HL-60 (cell line): ENCODE measurements around the gene BLOC1S5.

Source experiments
- DNase-seq, 2 experiments: peaks; one replicate each; pipeline ENCODE4 v3.0.0-alpha.2; 2010 to 2020; ENCODE audit warnings: low read depth in 1 of 2, low spot score in 1 of 2
- H3K27ac ChIP-seq: fragments of 250-450 bp; sonication (Bioruptor Pico); replicated peaks from 2 replicates; pipeline ENCODE4 v1.5.1; 2020; ENCODE audit warnings: mild to moderate bottlenecking, moderate library complexity
- H3K27me3 ChIP-seq: fragments of 250-450 bp; sonication (Bioruptor Pico); 2 replicates; pipeline ENCODE4 v1.5.1; 2021; ENCODE audit warnings: mild to moderate bottlenecking, moderate library complexity; ENCODE audit not compliant: insufficient read depth, poor library complexity, severe bottlenecking
- H3K4me3 ChIP-seq: replicated peaks from 2 replicates; pipeline ENCODE4 v1.5.1; 2011; ENCODE audit warnings: mild to moderate bottlenecking, control low read depth, low read length; ENCODE audit not compliant: insufficient read depth
- GABPA ChIP-seq: IDR thresholded peaks from 2 replicates; pipeline ENCODE4 v1.6.1; 2012; ENCODE audit warnings: low read depth
- POLR2AphosphoS5 ChIP-seq: IDR thresholded peaks from 2 replicates; pipeline ENCODE4 v1.6.1; 2012; ENCODE audit warnings: low read depth
- SPI1 ChIP-seq: IDR thresholded peaks from 2 replicates; pipeline ENCODE4 v1.6.1; 2012; ENCODE audit warnings: low read depth, mild to moderate bottlenecking, borderline replicate concordance
- TF ChIP-seq, protein P1 (sequence below): IDR thresholded peaks from one replicate; pipeline ENCODE4 v1.5.1; 2011; ENCODE audit warnings: low read length, control low read depth, inconsistent platforms; ENCODE audit not compliant: insufficient read depth
- TF ChIP-seq, protein P2 (sequence below): IDR thresholded peaks from 2 replicates; pipeline ENCODE4 v1.6.1; 2012; ENCODE audit warnings: low read depth; ENCODE audit not compliant: insufficient replicate concordance

BLOC1S5 gene

DNA sequence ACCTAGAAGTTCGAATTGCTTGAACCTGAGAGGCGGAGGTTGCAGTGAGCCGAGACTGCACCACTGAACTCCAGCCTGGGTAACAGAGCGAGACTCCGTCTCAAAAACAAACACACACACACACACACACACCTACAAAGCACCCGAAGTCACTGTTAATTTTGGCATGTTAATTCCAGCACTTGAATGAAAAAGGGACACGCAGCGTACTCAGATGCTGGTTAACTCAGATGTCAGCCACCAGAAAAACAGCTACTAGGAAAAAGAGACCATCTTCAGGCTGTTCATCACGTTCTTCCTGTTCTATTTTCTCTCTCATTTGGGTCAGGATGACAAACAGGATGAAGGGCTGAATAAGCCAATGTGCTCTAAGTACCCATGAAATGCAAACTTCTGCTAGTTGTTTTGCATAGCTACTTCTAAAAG is 46.9 kb downstream of the BLOC1S5 start:
- no peak overlapping the region for H3K27ac ChIP-seq
- no peak for DNase-seq
- H3K27me3 ChIP-seq = no peaks in the 10 kb centered on the region
- TF ChIP-seq, protein P1, sequence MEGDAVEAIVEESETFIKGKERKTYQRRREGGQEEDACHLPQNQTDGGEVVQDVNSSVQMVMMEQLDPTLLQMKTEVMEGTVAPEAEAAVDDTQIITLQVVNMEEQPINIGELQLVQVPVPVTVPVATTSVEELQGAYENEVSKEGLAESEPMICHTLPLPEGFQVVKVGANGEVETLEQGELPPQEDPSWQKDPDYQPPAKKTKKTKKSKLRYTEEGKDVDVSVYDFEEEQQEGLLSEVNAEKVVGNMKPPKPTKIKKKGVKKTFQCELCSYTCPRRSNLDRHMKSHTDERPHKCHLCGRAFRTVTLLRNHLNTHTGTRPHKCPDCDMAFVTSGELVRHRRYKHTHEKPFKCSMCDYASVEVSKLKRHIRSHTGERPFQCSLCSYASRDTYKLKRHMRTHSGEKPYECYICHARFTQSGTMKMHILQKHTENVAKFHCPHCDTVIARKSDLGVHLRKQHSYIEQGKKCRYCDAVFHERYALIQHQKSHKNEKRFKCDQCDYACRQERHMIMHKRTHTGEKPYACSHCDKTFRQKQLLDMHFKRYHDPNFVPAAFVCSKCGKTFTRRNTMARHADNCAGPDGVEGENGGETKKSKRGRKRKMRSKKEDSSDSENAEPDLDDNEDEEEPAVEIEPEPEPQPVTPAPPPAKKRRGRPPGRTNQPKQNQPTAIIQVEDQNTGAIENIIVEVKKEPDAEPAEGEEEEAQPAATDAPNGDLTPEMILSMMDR = no peak
- TF ChIP-seq, protein P2, sequence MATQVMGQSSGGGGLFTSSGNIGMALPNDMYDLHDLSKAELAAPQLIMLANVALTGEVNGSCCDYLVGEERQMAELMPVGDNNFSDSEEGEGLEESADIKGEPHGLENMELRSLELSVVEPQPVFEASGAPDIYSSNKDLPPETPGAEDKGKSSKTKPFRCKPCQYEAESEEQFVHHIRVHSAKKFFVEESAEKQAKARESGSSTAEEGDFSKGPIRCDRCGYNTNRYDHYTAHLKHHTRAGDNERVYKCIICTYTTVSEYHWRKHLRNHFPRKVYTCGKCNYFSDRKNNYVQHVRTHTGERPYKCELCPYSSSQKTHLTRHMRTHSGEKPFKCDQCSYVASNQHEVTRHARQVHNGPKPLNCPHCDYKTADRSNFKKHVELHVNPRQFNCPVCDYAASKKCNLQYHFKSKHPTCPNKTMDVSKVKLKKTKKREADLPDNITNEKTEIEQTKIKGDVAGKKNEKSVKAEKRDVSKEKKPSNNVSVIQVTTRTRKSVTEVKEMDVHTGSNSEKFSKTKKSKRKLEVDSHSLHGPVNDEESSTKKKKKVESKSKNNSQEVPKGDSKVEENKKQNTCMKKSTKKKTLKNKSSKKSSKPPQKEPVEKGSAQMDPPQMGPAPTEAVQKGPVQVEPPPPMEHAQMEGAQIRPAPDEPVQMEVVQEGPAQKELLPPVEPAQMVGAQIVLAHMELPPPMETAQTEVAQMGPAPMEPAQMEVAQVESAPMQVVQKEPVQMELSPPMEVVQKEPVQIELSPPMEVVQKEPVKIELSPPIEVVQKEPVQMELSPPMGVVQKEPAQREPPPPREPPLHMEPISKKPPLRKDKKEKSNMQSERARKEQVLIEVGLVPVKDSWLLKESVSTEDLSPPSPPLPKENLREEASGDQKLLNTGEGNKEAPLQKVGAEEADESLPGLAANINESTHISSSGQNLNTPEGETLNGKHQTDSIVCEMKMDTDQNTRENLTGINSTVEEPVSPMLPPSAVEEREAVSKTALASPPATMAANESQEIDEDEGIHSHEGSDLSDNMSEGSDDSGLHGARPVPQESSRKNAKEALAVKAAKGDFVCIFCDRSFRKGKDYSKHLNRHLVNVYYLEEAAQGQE = no peak
- no peak for TF ChIP-seq SPI1
- TF ChIP-seq POLR2AphosphoS5 = no peak
- TF ChIP-seq GABPA = no peak
- no peak overlapping the region for H3K4me3 ChIP-seq

DNA sequence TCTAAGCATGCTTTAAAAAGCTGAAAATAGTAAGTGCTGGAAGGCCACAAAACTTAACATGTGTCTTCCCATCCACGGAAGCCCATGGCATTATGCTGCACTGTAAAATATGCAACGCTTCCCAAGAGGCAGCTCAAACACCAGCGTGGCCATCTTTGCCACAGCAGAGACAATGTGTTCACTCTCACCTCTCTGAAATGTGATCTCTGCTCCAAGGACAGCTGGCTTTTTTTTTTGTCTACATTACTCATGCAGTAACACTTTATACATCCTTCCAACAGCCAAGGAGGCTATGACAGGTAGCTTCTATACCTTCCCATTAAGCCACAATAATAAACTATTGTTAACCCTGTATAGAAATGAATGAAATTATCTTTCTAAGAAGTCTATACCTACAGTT is 49.2 kb downstream of the BLOC1S5 start:
- H3K27me3 ChIP-seq = no peaks in the 10 kb centered on the region
- DNase-seq = no peak
- H3K4me3 ChIP-seq = no peak overlapping the region
- no peak overlapping the region for H3K27ac ChIP-seq
- TF ChIP-seq, protein P1 = no peak
- TF ChIP-seq POLR2AphosphoS5 = no peak
- TF ChIP-seq, protein P2 = no peak
- TF ChIP-seq SPI1 = no peak
- TF ChIP-seq GABPA = no peak

DNA sequence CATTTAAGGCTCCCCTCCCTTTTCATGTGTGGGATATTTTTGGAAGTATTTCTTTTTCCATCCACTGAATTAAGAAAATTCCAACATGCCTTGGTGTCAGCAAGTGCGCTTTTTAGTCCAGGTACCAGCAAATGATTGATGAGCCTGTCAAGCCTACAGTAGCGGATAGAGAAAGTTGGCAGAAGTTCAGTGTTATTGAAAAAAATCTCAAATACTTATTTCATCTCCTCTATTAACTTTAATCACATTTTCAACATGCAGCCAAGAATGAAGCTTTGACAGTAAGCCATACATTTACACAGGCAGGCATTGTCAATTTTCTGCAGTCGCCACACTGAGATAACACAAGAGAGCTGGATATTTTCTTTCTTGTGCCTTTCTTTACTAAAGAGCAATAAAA is 50.4 kb downstream of the BLOC1S5 start:
- no peaks in the 10 kb centered on the region for H3K27me3 ChIP-seq
- DNase-seq = no peak
- TF ChIP-seq, protein P1 = no peak
- no peak for TF ChIP-seq POLR2AphosphoS5
- TF ChIP-seq SPI1 = no peak
- no peak overlapping the region for H3K27ac ChIP-seq
- H3K4me3 ChIP-seq = no peak overlapping the region

DNA sequence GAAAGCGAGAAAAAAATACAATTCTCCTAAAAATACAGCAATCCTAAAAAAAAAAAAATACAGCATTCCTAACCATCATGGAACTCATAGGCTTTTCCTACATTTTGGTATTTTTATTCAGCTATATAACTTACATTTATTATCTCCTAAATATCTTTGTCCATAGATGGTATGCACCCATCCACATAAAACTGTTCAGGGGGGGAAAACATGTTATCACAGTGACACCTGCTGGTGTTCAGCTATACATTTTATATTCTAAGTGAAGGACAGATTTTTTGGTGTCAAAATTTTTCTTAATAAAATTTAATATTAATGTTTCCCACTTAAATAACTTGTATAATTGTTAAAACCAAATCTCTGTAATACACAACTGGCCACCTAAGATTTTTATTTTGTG is 58.0 kb downstream of the BLOC1S5 start:
- TF ChIP-seq POLR2AphosphoS5 (no peak), SPI1 (no peak), GABPA (no peak)
- TF ChIP-seq, protein P1 = no peak
- TF ChIP-seq, protein P2 = no peak
- DNase-seq = peak in 1 of 2 experiments; percentile 8
- H3K4me3 ChIP-seq = no peak overlapping the region
- H3K27me3 ChIP-seq = no peaks in the 10 kb centered on the region
- no peak overlapping the region for H3K27ac ChIP-seq
